GF-D8 (cell line): ENCODE measurements around the gene MICB.
"Not testable (repeated sequence)": the region's sequence is repeated elsewhere in the genome, so short reads cannot be mapped to it uniquely, and the experiment has no call there.

ENCODE experiments used
- DNase-seq: peaks from one replicate; lab custom pipeline; 2025; lab: John Stamatoyannopoulos, UW

The MICB gene

DNA sequence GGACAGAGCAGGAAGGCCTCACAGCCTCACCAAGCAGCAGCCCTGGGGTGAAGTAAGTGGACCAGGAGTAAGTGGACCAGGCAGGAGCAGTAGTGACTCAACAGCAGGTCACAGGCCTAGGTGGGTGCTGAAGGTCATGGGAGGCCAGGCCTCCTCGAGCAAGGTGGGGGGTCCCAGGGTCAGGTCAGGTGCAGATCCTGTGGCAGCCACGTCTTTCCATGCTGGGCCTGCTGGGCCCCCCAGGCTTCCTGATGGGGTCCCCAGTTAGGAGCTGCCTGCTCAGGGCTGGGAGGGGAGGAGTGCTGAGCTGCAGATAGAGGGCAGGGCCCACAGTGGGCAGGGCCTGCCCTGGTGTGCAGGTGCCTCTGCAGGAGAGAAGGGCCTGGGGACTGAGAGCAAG lies 11.1 kb downstream of the MICB start:
- DNase-seq: not testable (repeated sequence)

DNA sequence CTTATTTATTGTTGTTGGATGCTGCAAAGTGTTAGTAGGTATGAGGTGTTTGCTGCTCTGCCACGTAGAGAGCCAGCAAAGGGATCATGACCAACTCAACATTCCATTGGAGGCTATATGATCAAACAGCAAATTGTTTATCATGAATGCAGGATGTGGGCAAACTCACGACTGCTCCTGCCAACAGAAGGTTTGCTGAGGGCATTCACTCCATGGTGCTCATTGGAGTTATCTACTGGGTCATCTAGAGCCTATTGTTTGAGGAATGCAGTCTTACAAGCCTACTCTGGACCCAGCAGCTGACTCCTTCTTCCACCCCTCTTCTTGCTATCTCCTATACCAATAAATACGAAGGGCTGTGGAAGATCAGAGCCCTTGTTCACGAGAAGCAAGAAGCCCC lies 12.1 kb downstream of the MICB start:
- no peak for DNase-seq

DNA sequence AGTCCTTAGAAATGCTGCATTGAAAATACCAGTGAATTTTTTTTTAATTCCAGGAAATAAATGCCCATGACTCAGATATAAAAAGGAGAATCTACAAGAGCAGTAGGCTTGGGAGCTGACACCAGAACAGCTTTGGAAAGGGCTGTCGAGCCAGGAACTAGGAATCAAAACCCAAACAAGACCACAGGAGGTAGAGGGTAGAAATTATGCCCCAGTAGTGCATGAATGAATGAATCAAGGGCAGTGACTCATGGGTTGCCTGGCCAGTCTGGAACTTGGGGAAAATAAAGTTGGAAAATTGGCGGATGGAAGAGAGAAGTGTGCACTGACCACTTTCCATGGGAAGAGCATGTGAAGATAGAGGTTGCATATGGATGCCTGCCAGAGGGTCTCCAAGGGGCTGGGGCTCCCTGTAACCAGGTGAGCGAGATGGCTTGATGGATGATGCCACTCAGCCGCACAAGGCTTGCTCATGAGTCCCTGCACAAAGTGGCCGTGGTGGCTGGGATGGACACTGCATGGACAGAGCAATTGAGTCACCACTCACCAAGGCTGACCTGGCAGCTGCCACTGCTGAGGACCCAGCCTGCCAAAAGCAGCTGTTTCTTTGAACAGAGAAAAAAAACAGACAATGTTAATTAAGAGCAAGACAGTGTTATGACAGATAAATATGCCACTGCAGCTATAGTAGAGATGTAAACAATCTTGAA lies 15.7 kb downstream of the MICB start:
- DNase-seq: no peak

DNA sequence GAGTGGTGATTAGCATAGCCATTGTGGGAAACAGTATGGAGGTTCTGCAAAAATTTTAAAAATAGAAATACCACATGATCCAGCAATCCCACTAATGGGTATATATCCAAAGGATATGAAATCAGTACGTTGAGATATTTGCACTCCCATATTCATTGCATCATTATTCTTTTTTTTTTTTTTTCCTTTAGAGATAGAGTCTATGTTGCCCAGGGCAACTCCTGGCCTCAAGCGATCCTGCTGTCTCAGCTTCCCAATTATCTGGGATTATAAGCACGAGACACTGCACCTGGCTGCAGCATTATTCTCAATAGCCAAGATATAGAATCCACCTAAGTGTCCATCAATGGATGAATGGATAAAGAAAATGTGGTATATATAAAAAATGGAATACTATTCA lies 23.9 kb downstream of the MICB start:
- DNase-seq: no peak

- no peak for DNase-seq
Measured at GRCh38 chr6:31525553-31525931, 27.6 kb downstream of the MICB start.

GRCh38 chr6:31525932-31526591 lies 28.1 kb downstream of the MICB start:
- no peak for DNase-seq

- DNase-seq: no peak
Measured at GRCh38 chr6:31528307-31528777, 30.4 kb downstream of the MICB start.

DNA sequence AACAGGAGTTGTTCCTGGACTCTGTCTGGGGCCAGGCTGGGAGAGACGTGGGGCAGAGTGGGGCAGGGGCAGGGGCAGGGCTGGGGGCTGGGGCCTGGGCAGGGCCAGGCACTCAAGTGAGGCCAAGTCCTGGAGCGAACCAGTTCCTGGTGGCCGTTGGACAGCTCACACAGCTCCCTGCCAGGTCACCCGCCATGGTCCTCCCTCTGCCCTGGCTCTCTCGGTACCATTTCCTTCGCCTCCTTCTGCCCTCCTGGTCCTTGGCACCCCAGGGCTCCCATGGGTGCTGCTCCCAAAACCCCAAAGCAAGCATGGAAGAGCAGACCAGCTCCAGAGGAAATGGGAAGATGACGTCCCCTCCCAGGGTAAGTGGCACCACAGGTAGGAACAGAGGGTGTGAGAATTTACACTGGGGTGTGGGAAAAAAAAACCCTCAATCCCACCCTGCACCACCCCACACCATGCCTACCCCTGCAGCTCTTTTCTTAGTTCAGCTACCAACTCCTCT lies 30.9 kb downstream of the MICB start, which contains the start of gene MCCD1:
Gene MCCD1 (plus strand): TSS at position 142 of the 508 bp plus-strand sequence. CDS start 53 bp downstream, at position 195.
- DNase-seq: no peak

DNA sequence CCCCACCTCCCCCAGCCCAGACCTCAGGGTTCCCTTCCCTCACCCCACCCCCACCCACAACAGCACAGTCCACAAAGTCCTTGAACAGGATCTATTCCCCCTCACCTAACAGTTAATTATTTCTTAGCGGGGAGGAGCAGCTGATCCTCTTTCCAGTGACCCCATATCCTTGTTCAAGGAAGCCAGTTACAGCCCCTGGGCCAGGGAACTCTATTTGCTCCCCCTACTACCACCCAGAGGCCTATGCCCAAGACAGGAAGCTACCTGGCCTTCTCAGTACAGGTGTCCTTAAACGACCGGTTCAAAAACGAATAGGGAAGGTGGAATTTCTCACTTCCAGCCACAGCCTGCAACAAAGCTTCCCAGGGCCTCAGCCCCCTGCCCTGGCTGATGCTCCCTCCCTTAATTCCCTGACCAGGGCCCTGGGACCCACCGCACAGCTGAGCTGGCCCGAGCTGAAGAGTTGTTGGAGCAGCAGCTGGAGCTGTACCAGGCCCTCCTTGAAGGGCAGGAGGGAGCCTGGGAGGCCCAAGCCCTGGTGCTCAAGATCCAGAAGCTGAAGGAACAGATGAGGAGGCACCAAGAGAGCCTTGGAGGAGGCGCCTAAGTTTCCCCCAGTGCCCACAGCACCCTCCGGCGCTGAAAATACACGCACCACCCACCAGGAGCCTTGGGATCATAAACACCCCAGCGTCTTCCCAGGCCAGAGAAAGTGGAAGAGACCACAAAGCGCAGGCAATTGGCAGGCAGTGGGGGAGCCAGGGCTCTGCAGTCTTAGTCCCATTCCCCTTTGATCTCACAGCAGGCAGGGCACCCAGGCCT lies 31.6 kb downstream of the MICB start:
- no peak for DNase-seq

GRCh38 chr6:31530659-31531058 lies 32.7 kb downstream of the MICB start:
- no peak for DNase-seq

GRCh38 chr6:31531162-31531561 lies 33.2 kb downstream of the MICB start:
- DNase-seq: no peak

- no peak for DNase-seq
Measured at GRCh38 chr6:31531771-31532643, 34.1 kb downstream of the MICB start.

DNA sequence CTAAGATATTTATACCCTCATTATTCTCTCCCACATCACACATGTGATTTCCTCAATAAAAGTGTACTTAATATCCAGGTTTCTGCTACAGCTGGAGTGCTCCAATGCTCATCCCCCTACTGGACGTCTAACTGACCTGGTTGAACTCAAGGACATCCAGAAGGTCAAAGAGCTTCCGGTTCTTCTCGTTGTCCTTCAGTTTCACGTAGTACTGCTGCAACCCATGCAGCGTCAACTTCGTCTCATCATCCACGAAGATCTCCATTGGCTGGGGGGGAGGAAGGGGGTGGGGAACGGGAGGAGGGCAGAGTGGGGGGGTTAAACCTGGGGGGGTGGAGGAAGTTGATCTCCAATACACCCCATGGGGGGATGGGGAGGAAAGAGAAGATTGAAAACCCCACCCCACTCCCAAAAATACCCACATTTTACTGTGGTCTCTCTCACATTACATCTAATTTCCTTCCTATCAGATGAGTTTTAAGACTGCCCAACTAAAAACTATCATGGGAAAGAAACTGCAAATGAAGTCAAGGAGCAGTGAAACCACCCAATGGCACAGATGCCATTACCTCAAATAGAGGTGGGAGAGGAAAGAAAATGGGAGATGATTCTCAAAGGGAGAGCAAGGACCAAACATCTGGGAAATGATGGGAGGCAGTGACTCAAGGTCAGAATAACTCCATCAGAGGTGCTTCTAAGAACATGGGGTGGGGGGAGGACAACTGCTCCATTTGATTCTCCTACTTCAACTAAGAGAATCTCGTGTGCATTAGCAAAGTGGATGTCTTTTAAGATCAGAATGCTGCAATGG lies 34.9 kb downstream of the MICB start:
- DNase-seq: no peak

DNA sequence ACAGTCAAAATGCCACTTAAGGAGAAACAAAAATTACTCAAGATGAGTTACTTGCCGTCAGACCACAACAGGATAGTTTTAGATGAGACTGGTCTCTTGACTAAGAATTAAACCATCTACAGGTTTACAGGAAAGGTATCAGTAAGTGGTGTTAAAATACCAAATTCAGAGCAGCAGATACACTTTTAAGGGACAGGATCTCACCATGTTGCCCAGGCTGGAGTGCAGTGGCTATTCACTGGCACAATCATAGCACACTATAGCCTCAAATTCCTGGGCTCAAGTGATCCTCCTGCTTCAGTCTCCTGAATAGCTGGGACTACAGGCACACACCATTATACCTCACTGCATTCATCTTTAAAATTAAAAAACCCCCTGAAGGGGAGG lies 35.5 kb downstream of the MICB start:
- no peak for DNase-seq

GRCh38 chr6:31534011-31534410 lies 36.1 kb downstream of the MICB start:
- no peak for DNase-seq

GRCh38 chr6:31534521-31535040 lies 36.6 kb downstream of the MICB start:
- no peak for DNase-seq

DNA sequence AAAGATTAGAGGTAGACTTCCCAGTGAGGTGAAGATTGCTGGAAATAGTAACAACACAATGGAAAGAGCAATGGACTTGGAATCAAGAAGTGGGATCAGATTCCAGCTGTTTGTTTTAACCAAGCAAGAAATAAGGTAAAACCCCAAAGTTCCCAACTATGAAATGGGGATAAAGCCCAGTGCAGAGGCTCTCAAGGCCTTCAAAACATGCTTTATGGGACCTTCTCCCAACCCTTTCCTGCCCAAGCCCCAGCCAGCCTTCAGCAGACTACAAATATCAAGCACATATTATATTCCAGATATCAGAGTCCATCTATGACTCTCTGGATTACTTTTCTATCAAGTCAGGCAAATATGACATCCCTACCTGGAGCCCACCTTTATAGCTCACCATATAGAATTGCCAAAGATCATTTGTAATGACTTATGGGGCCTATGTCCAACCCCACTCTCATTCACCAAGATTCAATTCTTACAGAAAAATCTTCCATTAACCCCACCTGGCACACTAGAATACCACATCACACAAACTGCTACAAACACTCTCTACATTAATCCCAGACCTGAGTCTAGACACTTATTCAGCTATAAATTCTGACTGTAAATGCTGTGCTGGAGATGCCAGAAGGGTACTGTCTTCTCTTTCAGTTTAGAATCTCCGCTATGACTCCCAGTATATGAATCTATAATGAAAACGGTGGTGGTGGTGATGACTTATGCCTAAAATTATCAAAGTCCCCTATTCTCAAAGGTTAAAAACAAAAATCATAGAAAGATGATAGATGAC lies 37.8 kb downstream of the MICB start:
- DNase-seq: no peak

DNA sequence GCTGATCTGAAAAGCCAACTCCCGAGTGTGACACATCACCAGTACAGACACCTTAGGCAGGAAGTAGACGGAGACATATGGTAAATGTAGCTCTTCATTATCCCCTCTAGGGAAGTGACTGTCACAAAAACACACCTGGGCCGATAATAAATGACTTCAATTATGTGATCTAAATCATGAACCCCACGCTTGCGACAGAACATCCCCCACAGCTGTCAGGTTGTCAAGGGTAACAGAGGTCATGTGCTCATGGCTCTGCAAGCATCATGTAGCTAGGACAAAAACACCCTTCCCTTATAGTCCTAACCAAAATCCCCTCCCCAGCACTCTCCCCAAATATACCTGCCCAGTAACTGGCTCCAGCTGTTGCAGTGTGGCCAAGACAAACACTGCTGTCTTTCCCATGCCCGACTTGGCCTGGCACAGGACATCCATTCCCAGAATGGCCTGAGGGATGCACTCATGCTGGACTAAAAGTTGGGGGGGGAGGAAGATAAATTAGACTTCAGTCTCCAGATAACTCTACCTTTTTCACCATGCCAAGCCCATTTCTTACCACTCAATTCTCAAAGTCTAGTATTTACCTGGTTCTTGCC lies 41.0 kb downstream of the MICB start:
- no peak for DNase-seq

- DNase-seq: no peak
Measured at GRCh38 chr6:31540640-31541039, 42.7 kb downstream of the MICB start.
